Progenitor cell of endocrine pancreas (in vitro differentiated cells): ENCODE data around the gene TCF23. TPM values are rescaled to one million over a fixed set of nuclear protein-coding genes. Genes with fewer than 3 reads are reported as not detected.
"Not testable (repeated sequence)": the region's sequence is repeated elsewhere in the genome, so short reads cannot be mapped to it uniquely, and the experiment has no call there.

ENCODE experiments used
- DNase-seq: peaks from one replicate; pipeline ENCODE4 v3.0.0; 2021; ENCODE audit warnings: low spot score; ENCODE audit not compliant: unreplicated experiment
- H3K27ac Mint-ChIP-seq: 2 replicates; pipeline ENCODE4 v1.8.0; 2021; ENCODE audit warnings: mild to moderate bottlenecking, moderate library complexity, mixed read lengths
- H3K27me3 Mint-ChIP-seq: 2 replicates; pipeline ENCODE4 v1.8.0; 2021; ENCODE audit warnings: mixed read lengths
- H3K36me3 Mint-ChIP-seq: 2 replicates; pipeline ENCODE4 v1.8.0; 2022; ENCODE audit warnings: mixed read lengths; ENCODE audit not compliant: insufficient read depth
- H3K4me1 Mint-ChIP-seq: 2 replicates; pipeline ENCODE4 v1.8.0; 2021; ENCODE audit warnings: low read depth, mixed read lengths
- H3K4me3 Mint-ChIP-seq: 2 replicates; pipeline ENCODE4 v1.8.0; 2021; ENCODE audit warnings: low read depth, mild to moderate bottlenecking, moderate library complexity, mixed read lengths
- H3K9me3 Mint-ChIP-seq: 2 replicates; pipeline ENCODE4 v1.8.0; 2021; ENCODE audit warnings: low read depth, mixed read lengths
- CTCF ChIP-seq: fragments of 200-600 bp; sonication (generic); IDR thresholded peaks from one replicate; pipeline ENCODE4 v1.5.0; 2021; ENCODE audit warnings: antibody characterized with exemption, mild to moderate bottlenecking; ENCODE audit not compliant: unreplicated experiment
- total RNA-seq: library from RNA; stranded (reverse); gene quantifications from 2 replicates; pipeline ENCODE4 v1.2.1, GENCODE V29; 2021

The TCF23 gene
- total RNA-seq, 1 donor from 2014 or later = not detected

DNA sequence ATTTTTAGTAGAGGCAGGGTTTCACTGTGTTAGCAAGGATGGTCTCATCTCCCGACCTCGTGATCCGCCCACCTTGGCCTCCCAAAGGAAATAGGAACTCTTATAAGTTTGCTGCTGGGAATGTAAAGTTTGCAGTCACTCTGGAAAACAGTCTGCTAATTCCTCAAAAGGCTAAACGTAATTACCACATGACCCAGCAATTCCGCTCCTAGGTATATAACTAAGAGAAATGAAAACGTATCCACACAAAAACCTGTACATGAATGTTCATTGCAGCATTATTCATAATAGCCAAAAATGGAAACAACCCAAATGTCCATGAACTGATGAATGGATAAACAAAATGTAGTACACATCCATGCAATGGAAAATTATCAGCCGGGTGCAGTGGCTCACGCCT, 41.2 kb downstream of the TCF23 start:
- Mint-ChIP-seq H3K27me3 (no peaks in the 10 kb centered on the region), H3K4me3 (no peak overlapping the region), H3K9me3 (no peaks in the 10 kb centered on the region), H3K4me1 (peaks cover 3% of the 10 kb centered on the region), H3K27ac (no peak overlapping the region), H3K36me3 (no peaks in the 10 kb centered on the region)
- TF ChIP-seq CTCF = no peak
- DNase-seq = no peak

- Mint-ChIP-seq H3K4me1 (peaks cover 3% of the 10 kb centered on the region), H3K4me3 (no peak overlapping the region), H3K36me3 (no peaks in the 10 kb centered on the region), H3K27ac (no peak overlapping the region), H3K9me3 (no peaks in the 10 kb centered on the region), H3K27me3 (no peaks in the 10 kb centered on the region)
- peak; percentile 64 for TF ChIP-seq CTCF
- DNase-seq = peak; percentile 22
Measured at GRCh38 chr2:27191070-27191829, 42.4 kb downstream of the TCF23 start.

GRCh38 chr2:27194538-27195354, 45.9 kb downstream of the TCF23 start:
- no peak overlapping the region for H3K27ac Mint-ChIP-seq
- H3K4me1 Mint-ChIP-seq = peaks cover 3% of the 10 kb centered on the region
- no peaks in the 10 kb centered on the region for H3K27me3 Mint-ChIP-seq
- no peaks in the 10 kb centered on the region for H3K9me3 Mint-ChIP-seq
- TF ChIP-seq CTCF = no peak
- no peak overlapping the region for H3K4me3 Mint-ChIP-seq
- H3K36me3 Mint-ChIP-seq = peaks cover 2% of the 10 kb centered on the region
- no peak for DNase-seq

GRCh38 chr2:27195799-27196198, 47.0 kb downstream of the TCF23 start:
- H3K27ac Mint-ChIP-seq, H3K4me1 Mint-ChIP-seq, H3K9me3 Mint-ChIP-seq, DNase-seq, H3K4me3 Mint-ChIP-seq, H3K36me3 Mint-ChIP-seq, H3K27me3 Mint-ChIP-seq: not testable (repeated sequence)

- H3K27me3 Mint-ChIP-seq, H3K36me3 Mint-ChIP-seq, H3K27ac Mint-ChIP-seq, H3K4me3 Mint-ChIP-seq, DNase-seq, H3K4me1 Mint-ChIP-seq, H3K9me3 Mint-ChIP-seq: not testable (repeated sequence)
Measured at GRCh38 chr2:27198068-27198467, 49.3 kb downstream of the TCF23 start.

GRCh38 chr2:27198627-27199026, 49.8 kb downstream of the TCF23 start:
- peak overlapping the region; percentile 59 for H3K27ac Mint-ChIP-seq
- no peaks in the 10 kb centered on the region for H3K9me3 Mint-ChIP-seq
- H3K27me3 Mint-ChIP-seq = no peaks in the 10 kb centered on the region
- no peak for DNase-seq
- TF ChIP-seq CTCF = no peak
- peaks cover 3% of the 10 kb centered on the region for H3K4me1 Mint-ChIP-seq
- no peak overlapping the region for H3K4me3 Mint-ChIP-seq
- peaks cover 3% of the 10 kb centered on the region for H3K36me3 Mint-ChIP-seq
